GM06990 (cell line): ENCODE measurements around the gene CMPK2.

Experiments
- DNase-seq: peaks from one replicate; pipeline ENCODE4 v3.0.0-alpha.2; 2011; ENCODE audit not compliant: insufficient read length; ENCODE audit errors: extremely low read depth
- H3K27me3 ChIP-seq: replicated peaks from 2 replicates; pipeline ENCODE4 v1.6.0; 2011; ENCODE audit warnings: low read length; ENCODE audit not compliant: control insufficient read depth, insufficient read depth
- H3K36me3 ChIP-seq: 2 replicates; pipeline ENCODE4 v1.5.1; 2011; ENCODE audit warnings: low read length; ENCODE audit not compliant: control insufficient read depth, insufficient read depth
- H3K4me3 ChIP-seq: replicated peaks from 2 replicates; pipeline ENCODE4 v1.5.1; 2011; ENCODE audit warnings: low read depth, mild to moderate bottlenecking, control low read depth, low read length
- CTCF ChIP-seq: IDR thresholded peaks from 2 replicates; pipeline ENCODE4 v1.5.1; 2011; ENCODE audit warnings: low read length, control low read depth, mild to moderate bottlenecking, inconsistent platforms; ENCODE audit not compliant: insufficient read depth, poor library complexity, severe bottlenecking

Gene CMPK2

GRCh38 chr2:6838673-6839319 is 26.9 kb downstream of the CMPK2 start:
- Histone ChIP-seq H3K27me3 (no peaks in the 10 kb centered on the region), H3K4me3 (no peak overlapping the region), H3K36me3 (no peaks in the 10 kb centered on the region)
- no peak for TF ChIP-seq CTCF
- no peak for DNase-seq

GRCh38 chr2:6835467-6835866 is 30.2 kb downstream of the CMPK2 start:
- no peaks in the 10 kb centered on the region for H3K27me3 ChIP-seq
- TF ChIP-seq CTCF, result no peak
- no peak for DNase-seq

GRCh38 chr2:6834163-6834562 is 31.5 kb downstream of the CMPK2 start:
- no peak for TF ChIP-seq CTCF
- Histone ChIP-seq H3K27me3 (no peaks in the 10 kb centered on the region), H3K4me3 (no peak overlapping the region), H3K36me3 (no peaks in the 10 kb centered on the region)
- no peak for DNase-seq

More at GRCh38 chr2:6835467-6835866, 30.2 kb downstream of the CMPK2 start:
- H3K36me3 ChIP-seq, result no peaks in the 10 kb centered on the region
- no peak overlapping the region for H3K4me3 ChIP-seq

GRCh38 chr2:6833300-6833604 is 32.5 kb downstream of the CMPK2 start:
- Histone ChIP-seq H3K36me3 (no peaks in the 10 kb centered on the region), H3K27me3 (no peaks in the 10 kb centered on the region), H3K4me3 (no peak overlapping the region)
- TF ChIP-seq CTCF, result no peak
- no peak for DNase-seq

GRCh38 chr2:6832596-6833299 is 33.0 kb downstream of the CMPK2 start:
- Histone ChIP-seq H3K36me3 (no peaks in the 10 kb centered on the region), H3K27me3 (no peaks in the 10 kb centered on the region), H3K4me3 (no peak overlapping the region)
- no peak for TF ChIP-seq CTCF
- no peak for DNase-seq
